ENCODE measurements around the gene CTSL.

The CTSL gene

GRCh38 chr9:87701931-87702421 lies 23.9 kb upstream of the CTSL start:
- no peak overlapping the region for H3K4me2 ChIP-seq (ENCODE audit: insufficient read depth, low read length, poor library complexity, severe bottlenecking)
- H3K9ac ChIP-seq (ENCODE audit: low read depth, low read length, poor library complexity) = no peak overlapping the region
- no peak overlapping the region for H2BK12ac ChIP-seq (ENCODE audit: low read length)
- H4K8ac ChIP-seq (ENCODE audit: low read depth, low read length) = no peak overlapping the region
- H3K18ac ChIP-seq (ENCODE audit: low read length) = no peak overlapping the region
- H3K14ac ChIP-seq (ENCODE audit: low read length) = no peak overlapping the region
- no peak overlapping the region for H2BK5ac ChIP-seq (ENCODE audit: low read length)
- no peaks in the 10 kb centered on the region for H3K27me3 ChIP-seq (ENCODE audit: control insufficient read depth in 3 of 3, insufficient read depth in 3 of 3, low read depth in 1 of 3, low read length in 3 of 3)
- H2AFZ ChIP-seq (ENCODE audit: low read length) = no peak overlapping the region
- H3K79me1 ChIP-seq (ENCODE audit: low read depth, low read length) = no peaks in the 10 kb centered on the region
- H2BK120ac ChIP-seq (ENCODE audit: low read depth, low read length) = no peak overlapping the region
- peaks cover 2 to 7% of the 10 kb centered on the region in 2 donors for H3K4me1 ChIP-seq (ENCODE audit: control insufficient read depth in 2 of 2, insufficient read depth in 1 of 2, low read depth in 1 of 2, low read length in 2 of 2)
- no peak overlapping the region for H3K23ac ChIP-seq (ENCODE audit: low read depth, low read length, poor library complexity)
- H2BK15ac ChIP-seq (ENCODE audit: low read length) = no peak overlapping the region
- H3K4ac ChIP-seq (ENCODE audit: low read length) = no peak overlapping the region
- no peak overlapping the region for H2AK5ac ChIP-seq (ENCODE audit: low read depth, low read length)
- peak; percentile 17 for DNase-seq (ENCODE audit: low spot score)
- H3K36me3 ChIP-seq (replicated peaks in 1 of 2; ENCODE audit: control insufficient read depth in 2 of 2, insufficient read depth in 2 of 2, low read length in 2 of 2) = peaks cover 29 to 92% of the 10 kb centered on the region in 2 donors
- H3K9me3 ChIP-seq (replicated peaks in 1 of 2; ENCODE audit: control insufficient read depth in 2 of 2, insufficient read depth in 1 of 2, low read depth in 1 of 2, low read length in 2 of 2) = no peaks in the 10 kb centered on the region
- WGBS, 2 donors (ENCODE audit: extremely low coverage in 2 of 2, insufficient read length in 2 of 2, insufficient replicate concordance in 1 of 2) = no CpG with 5 or more reads among the region's 6 CpGs
- H3K4me3 ChIP-seq (ENCODE audit: low read length in 2 of 2) = no peak overlapping the region
- H4K91ac ChIP-seq (ENCODE audit: low read depth, low read length, poor library complexity) = no peak overlapping the region
- H3K27ac ChIP-seq (replicated peaks; ENCODE audit: low read length) = peak overlapping the region; percentile 1

- WGBS, 2 donors (ENCODE audit: extremely low coverage in 2 of 2, insufficient read length in 2 of 2, insufficient replicate concordance in 1 of 2) = no CpG with 5 or more reads among the region's 9 CpGs
- H3K4me1 ChIP-seq (ENCODE audit: control insufficient read depth in 2 of 2, insufficient read depth in 1 of 2, low read depth in 1 of 2, low read length in 2 of 2) = peaks cover 2 to 7% of the 10 kb centered on the region in 2 donors
- no peak overlapping the region for H3K4ac ChIP-seq (ENCODE audit: low read length)
- H3K4me3 ChIP-seq (ENCODE audit: low read length in 2 of 2) = no peak overlapping the region
- peak overlapping the region; percentile 4 for H2BK15ac ChIP-seq (ENCODE audit: low read length)
- no peak overlapping the region for H4K8ac ChIP-seq (ENCODE audit: low read depth, low read length)
- no peak overlapping the region for H2BK120ac ChIP-seq (ENCODE audit: low read depth, low read length)
- peaks cover 31 to 92% of the 10 kb centered on the region in 2 donors for H3K36me3 ChIP-seq (replicated peaks in 1 of 2; ENCODE audit: control insufficient read depth in 2 of 2, insufficient read depth in 2 of 2, low read length in 2 of 2)
- H2BK12ac ChIP-seq (ENCODE audit: low read length) = no peak overlapping the region
- no peak overlapping the region for H2AK5ac ChIP-seq (ENCODE audit: low read depth, low read length)
- no peak for DNase-seq (ENCODE audit: low spot score)
- no peak overlapping the region for H3K9ac ChIP-seq (ENCODE audit: low read depth, low read length, poor library complexity)
- no peaks in the 10 kb centered on the region for H3K9me3 ChIP-seq (replicated peaks in 1 of 2; ENCODE audit: control insufficient read depth in 2 of 2, insufficient read depth in 1 of 2, low read depth in 1 of 2, low read length in 2 of 2)
- peak overlapping the region; percentile 5 for H3K18ac ChIP-seq (ENCODE audit: low read length)
- no peaks in the 10 kb centered on the region for H3K79me1 ChIP-seq (ENCODE audit: low read depth, low read length)
- no peaks in the 10 kb centered on the region for H3K27me3 ChIP-seq (ENCODE audit: control insufficient read depth in 3 of 3, insufficient read depth in 3 of 3, low read depth in 1 of 3, low read length in 3 of 3)
- no peak overlapping the region for H2BK5ac ChIP-seq (ENCODE audit: low read length)
- no peak overlapping the region for H3K23ac ChIP-seq (ENCODE audit: low read depth, low read length, poor library complexity)
- no peak overlapping the region for H2AFZ ChIP-seq (ENCODE audit: low read length)
- H3K27ac ChIP-seq (replicated peaks; ENCODE audit: low read length) = no peak overlapping the region
- H4K91ac ChIP-seq (ENCODE audit: low read depth, low read length, poor library complexity) = no peak overlapping the region
- H3K14ac ChIP-seq (ENCODE audit: low read length) = no peak overlapping the region
- H3K4me2 ChIP-seq (ENCODE audit: insufficient read depth, low read length, poor library complexity, severe bottlenecking) = no peak overlapping the region
Observed at GRCh38 chr9:87702921-87703320, 23.0 kb upstream of the CTSL start.

GRCh38 chr9:87703636-87704276 lies 22.2 kb upstream of the CTSL start:
- Histone ChIP-seq H3K9me3 (replicated peaks in 1 of 2; ENCODE audit: control insufficient read depth in 2 of 2, insufficient read depth in 1 of 2, low read depth in 1 of 2, low read length in 2 of 2) (no peaks in the 10 kb centered on the region), H3K36me3 (replicated peaks in 1 of 2; ENCODE audit: control insufficient read depth in 2 of 2, insufficient read depth in 2 of 2, low read length in 2 of 2) (peaks cover 28 to 92% of the 10 kb centered on the region in 2 donors), H3K18ac (ENCODE audit: low read length) (no peak overlapping the region), H4K91ac (ENCODE audit: low read depth, low read length, poor library complexity) (no peak overlapping the region), H3K4ac (ENCODE audit: low read length) (no peak overlapping the region), H2BK5ac (ENCODE audit: low read length) (no peak overlapping the region), H3K79me1 (ENCODE audit: low read depth, low read length) (no peaks in the 10 kb centered on the region), H2AFZ (ENCODE audit: low read length) (no peak overlapping the region), H3K4me1 (ENCODE audit: control insufficient read depth in 2 of 2, insufficient read depth in 1 of 2, low read depth in 1 of 2, low read length in 2 of 2) (peaks cover 2% of the 10 kb centered on the region in 2 donors), H3K14ac (ENCODE audit: low read length) (no peak overlapping the region), H3K9ac (ENCODE audit: low read depth, low read length, poor library complexity) (no peak overlapping the region), H2BK120ac (ENCODE audit: low read depth, low read length) (no peak overlapping the region), H3K27me3 (ENCODE audit: control insufficient read depth in 3 of 3, insufficient read depth in 3 of 3, low read depth in 1 of 3, low read length in 3 of 3) (no peaks in the 10 kb centered on the region), H3K23ac (ENCODE audit: low read depth, low read length, poor library complexity) (no peak overlapping the region), H3K27ac (replicated peaks; ENCODE audit: low read length) (no peak overlapping the region), H4K8ac (ENCODE audit: low read depth, low read length) (no peak overlapping the region), H2BK15ac (ENCODE audit: low read length) (no peak overlapping the region), H2BK12ac (ENCODE audit: low read length) (no peak overlapping the region), H3K4me2 (ENCODE audit: insufficient read depth, low read length, poor library complexity, severe bottlenecking) (no peak overlapping the region), H2AK5ac (ENCODE audit: low read depth, low read length) (no peak overlapping the region), H3K4me3 (ENCODE audit: low read length in 2 of 2) (no peak overlapping the region)
- no peak for DNase-seq (ENCODE audit: low spot score)
- no CpG with 5 or more reads among the region's 7 CpGs for WGBS, 2 donors (ENCODE audit: extremely low coverage in 2 of 2, insufficient read length in 2 of 2, insufficient replicate concordance in 1 of 2)

GRCh38 chr9:87704342-87704741 lies 21.6 kb upstream of the CTSL start:
- no peak overlapping the region for H3K4ac ChIP-seq (ENCODE audit: low read length)
- no peaks in the 10 kb centered on the region for H3K9me3 ChIP-seq (replicated peaks in 1 of 2; ENCODE audit: control insufficient read depth in 2 of 2, insufficient read depth in 1 of 2, low read depth in 1 of 2, low read length in 2 of 2)
- no peak overlapping the region for H2BK120ac ChIP-seq (ENCODE audit: low read depth, low read length)
- H3K9ac ChIP-seq (ENCODE audit: low read depth, low read length, poor library complexity) = no peak overlapping the region
- DNase-seq (ENCODE audit: low spot score) = no peak
- H2BK5ac ChIP-seq (ENCODE audit: low read length) = no peak overlapping the region
- no peak overlapping the region for H3K27ac ChIP-seq (replicated peaks; ENCODE audit: low read length)
- H3K4me2 ChIP-seq (ENCODE audit: insufficient read depth, low read length, poor library complexity, severe bottlenecking) = no peak overlapping the region
- H3K23ac ChIP-seq (ENCODE audit: low read depth, low read length, poor library complexity) = no peak overlapping the region
- H2AK5ac ChIP-seq (ENCODE audit: low read depth, low read length) = no peak overlapping the region
- no peak overlapping the region for H4K91ac ChIP-seq (ENCODE audit: low read depth, low read length, poor library complexity)
- H3K4me1 ChIP-seq (ENCODE audit: control insufficient read depth in 2 of 2, insufficient read depth in 1 of 2, low read depth in 1 of 2, low read length in 2 of 2) = peaks cover 2% of the 10 kb centered on the region in 2 donors
- H2BK15ac ChIP-seq (ENCODE audit: low read length) = no peak overlapping the region
- H3K14ac ChIP-seq (ENCODE audit: low read length) = no peak overlapping the region
- H3K36me3 ChIP-seq (replicated peaks in 1 of 2; ENCODE audit: control insufficient read depth in 2 of 2, insufficient read depth in 2 of 2, low read length in 2 of 2) = peaks cover 30 to 92% of the 10 kb centered on the region in 2 donors
- H3K18ac ChIP-seq (ENCODE audit: low read length) = no peak overlapping the region
- H3K79me1 ChIP-seq (ENCODE audit: low read depth, low read length) = no peaks in the 10 kb centered on the region
- H4K8ac ChIP-seq (ENCODE audit: low read depth, low read length) = no peak overlapping the region
- no CpG with 5 or more reads among the region's 6 CpGs for WGBS, 2 donors (ENCODE audit: extremely low coverage in 2 of 2, insufficient read length in 2 of 2, insufficient replicate concordance in 1 of 2)
- no peak overlapping the region for H3K4me3 ChIP-seq (ENCODE audit: low read length in 2 of 2)
- no peak overlapping the region for H2AFZ ChIP-seq (ENCODE audit: low read length)
- H2BK12ac ChIP-seq (ENCODE audit: low read length) = no peak overlapping the region
- no peaks in the 10 kb centered on the region for H3K27me3 ChIP-seq (ENCODE audit: control insufficient read depth in 3 of 3, insufficient read depth in 3 of 3, low read depth in 1 of 3, low read length in 3 of 3)

Measured in neuronal stem cell (in vitro differentiated cells).